Measurements from ENCODE around the gene NUP188. TPM values are rescaled to one million over a fixed set of nuclear protein-coding genes. Genes with fewer than 3 reads are reported as not detected.

Gene NUP188
- total RNA-seq, 1 experiment from 2014 or later, result 47.3 TPM

GRCh38 chr9:128912270-128912853 is 35.1 kb upstream of the NUP188 start:
- ChIA-PET POLR2A (interaction anchor here (0.6 to 1.4 kb wide), 11 partner anchors 10 to 286 kb away, joined by 3 to 7 read pairs (median 3); partner anchors contain the start of genes KYAT1 and LRRC8A), CTCF (interaction anchor here (0.7 to 1.9 kb wide), 4 partner anchors 10 to 31 kb away, joined by 3 to 8 read pairs (median 4); partner anchors contain the start of genes KYAT1 and LRRC8A)
- H3K36me3 Mint-ChIP-seq (ENCODE audit: insufficient read depth, unreplicated experiment), result peaks cover 43% of the 10 kb centered on the region
- DNase-seq (ENCODE audit: unreplicated experiment), result peak; percentile 89
- intact Hi-C loops (cut with micrococcal nuclease), result no loop called here
- H3K9me3 Mint-ChIP-seq (ENCODE audit: unreplicated experiment), result no peaks in the 10 kb centered on the region
- no TSS peak for BruUV-seq (replicated peaks)
- peak overlapping the region; percentile 22 for H3K4me3 Mint-ChIP-seq (ENCODE audit: unreplicated experiment)
- TF ChIP-seq, protein P1, sequence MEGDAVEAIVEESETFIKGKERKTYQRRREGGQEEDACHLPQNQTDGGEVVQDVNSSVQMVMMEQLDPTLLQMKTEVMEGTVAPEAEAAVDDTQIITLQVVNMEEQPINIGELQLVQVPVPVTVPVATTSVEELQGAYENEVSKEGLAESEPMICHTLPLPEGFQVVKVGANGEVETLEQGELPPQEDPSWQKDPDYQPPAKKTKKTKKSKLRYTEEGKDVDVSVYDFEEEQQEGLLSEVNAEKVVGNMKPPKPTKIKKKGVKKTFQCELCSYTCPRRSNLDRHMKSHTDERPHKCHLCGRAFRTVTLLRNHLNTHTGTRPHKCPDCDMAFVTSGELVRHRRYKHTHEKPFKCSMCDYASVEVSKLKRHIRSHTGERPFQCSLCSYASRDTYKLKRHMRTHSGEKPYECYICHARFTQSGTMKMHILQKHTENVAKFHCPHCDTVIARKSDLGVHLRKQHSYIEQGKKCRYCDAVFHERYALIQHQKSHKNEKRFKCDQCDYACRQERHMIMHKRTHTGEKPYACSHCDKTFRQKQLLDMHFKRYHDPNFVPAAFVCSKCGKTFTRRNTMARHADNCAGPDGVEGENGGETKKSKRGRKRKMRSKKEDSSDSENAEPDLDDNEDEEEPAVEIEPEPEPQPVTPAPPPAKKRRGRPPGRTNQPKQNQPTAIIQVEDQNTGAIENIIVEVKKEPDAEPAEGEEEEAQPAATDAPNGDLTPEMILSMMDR (IDR thresholded peaks at IDR 0.05; ENCODE audit: unreplicated experiment), result no peak
- H3K4me1 Mint-ChIP-seq (ENCODE audit: insufficient read depth, unreplicated experiment), result peaks cover 34% of the 10 kb centered on the region
- no peaks in the 10 kb centered on the region for H3K27me3 Mint-ChIP-seq (ENCODE audit: insufficient read depth, unreplicated experiment)
- peak overlapping the region; percentile 85 for H3K27ac Mint-ChIP-seq (ENCODE audit: low read depth, unreplicated experiment)

DNA sequence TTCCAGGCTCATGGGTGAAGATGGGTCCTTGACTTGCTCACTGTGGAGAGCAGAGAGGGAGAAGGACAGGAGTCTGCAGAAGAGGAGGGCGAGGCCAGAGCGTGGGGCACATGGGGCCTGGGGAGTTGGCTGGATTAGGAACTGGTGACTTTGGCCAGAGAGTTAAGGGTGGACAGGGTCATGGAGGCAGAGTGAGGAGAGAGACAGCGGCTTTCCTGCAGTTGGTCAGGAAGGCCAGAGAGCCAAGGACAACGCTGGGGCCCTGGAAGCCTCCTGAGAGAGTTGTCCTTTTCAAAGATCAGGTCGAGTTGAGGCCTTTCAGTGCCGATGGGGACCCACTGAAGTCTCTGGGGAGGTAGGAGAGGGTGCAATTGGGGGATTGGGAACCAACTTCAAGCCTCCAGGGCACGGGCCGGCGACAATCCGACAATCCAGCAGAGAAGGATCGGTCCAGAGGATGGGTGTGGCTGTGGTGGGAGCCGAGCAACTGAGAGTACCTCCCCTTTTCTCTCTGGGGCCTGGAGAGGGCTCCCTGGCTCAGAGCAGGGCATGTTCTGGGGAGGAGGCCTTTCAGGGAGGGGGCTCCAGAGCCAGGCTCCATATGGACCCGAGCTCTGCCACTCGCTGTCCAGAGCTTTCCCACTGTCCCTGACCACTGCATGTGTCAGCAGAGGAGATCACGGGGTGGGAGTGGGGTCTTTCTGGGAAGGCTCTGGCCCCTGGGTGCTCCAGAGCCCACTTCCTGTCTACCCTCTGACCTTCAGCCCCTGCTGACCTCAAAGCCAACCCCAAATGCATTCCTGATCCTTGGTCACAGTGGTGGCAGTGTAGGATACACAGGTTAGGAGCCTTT is 34.2 kb upstream of the NUP188 start:
- no TSS peak for BruUV-seq (replicated peaks)
- peak overlapping the region; percentile 22 for H3K4me3 Mint-ChIP-seq (ENCODE audit: unreplicated experiment)
- H3K4me1 Mint-ChIP-seq (ENCODE audit: insufficient read depth, unreplicated experiment), result peaks cover 35% of the 10 kb centered on the region
- no peak for DNase-seq (ENCODE audit: unreplicated experiment)
- ChIA-PET POLR2A (interaction anchor here (0.7 to 1.1 kb wide), 6 partner anchors 11 to 229 kb away, joined by 3 to 7 read pairs (median 3); partner anchors contain the start of genes KYAT1 and LRRC8A), CTCF (interaction anchor here (1.6 to 1.9 kb wide), 2 partner anchors 11 to 14 kb away, joined by 5 to 8 read pairs; no protein-coding TSS in a partner anchor)
- no peaks in the 10 kb centered on the region for H3K27me3 Mint-ChIP-seq (ENCODE audit: insufficient read depth, unreplicated experiment)
- peaks cover 51% of the 10 kb centered on the region for H3K36me3 Mint-ChIP-seq (ENCODE audit: insufficient read depth, unreplicated experiment)
- H3K27ac Mint-ChIP-seq (ENCODE audit: low read depth, unreplicated experiment), result peak overlapping the region; percentile 85
- H3K9me3 Mint-ChIP-seq (ENCODE audit: unreplicated experiment), result no peaks in the 10 kb centered on the region
- intact Hi-C loops (cut with micrococcal nuclease), result no loop called here
- TF ChIP-seq, protein P1 (IDR thresholded peaks at IDR 0.05; ENCODE audit: unreplicated experiment), result no peak

DNA sequence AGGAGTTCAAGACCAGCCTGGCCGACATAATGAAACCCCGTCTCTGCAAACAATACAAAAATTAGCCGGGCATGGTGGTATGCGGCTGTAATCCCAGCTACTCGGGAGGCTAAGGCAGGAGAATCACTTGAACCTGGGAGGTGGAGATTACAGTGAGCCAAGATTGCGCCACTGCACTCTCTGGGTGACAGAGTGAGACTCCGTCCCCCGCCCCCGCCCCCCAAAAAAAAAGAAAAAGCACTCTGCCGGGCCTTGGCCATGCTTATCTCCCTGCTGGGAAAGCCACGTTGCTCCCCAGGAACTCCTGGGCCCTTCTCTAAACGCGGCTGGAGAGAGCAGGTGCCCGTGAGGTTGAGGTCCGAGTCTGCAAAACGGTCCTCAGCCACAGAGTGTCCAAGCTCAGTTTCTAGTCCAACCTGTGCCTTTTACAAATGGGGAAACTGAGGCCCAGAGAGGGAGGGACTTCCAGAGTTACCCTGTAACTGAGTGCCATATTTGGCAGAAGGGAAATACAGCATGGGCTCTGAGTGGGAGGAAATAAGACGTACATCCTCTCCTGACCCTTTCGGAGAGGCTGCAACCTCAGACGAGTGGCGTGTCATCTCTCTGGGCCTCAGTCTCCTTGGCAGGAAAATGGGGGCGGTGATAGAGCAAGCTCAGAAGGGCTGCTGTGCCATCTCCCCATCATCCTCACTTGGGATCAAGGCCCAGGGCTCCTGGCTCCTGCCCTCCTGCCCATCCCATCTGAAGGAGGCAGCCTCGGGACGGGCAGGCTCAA is 33.3 kb upstream of the NUP188 start:
- BruUV-seq (replicated peaks), result no TSS peak
- H3K4me1 Mint-ChIP-seq (ENCODE audit: insufficient read depth, unreplicated experiment), result peaks cover 39% of the 10 kb centered on the region
- POLR2A ChIA-PET, result interaction anchor here (0.6 kb wide), 1 partner anchor 32 kb away, joined by 3 read pairs; the partner anchor contains the start of genes KYAT1 and LRRC8A
- intact Hi-C loops (cut with micrococcal nuclease), result no loop called here
- DNase-seq (ENCODE audit: unreplicated experiment), result no peak
- no peaks in the 10 kb centered on the region for H3K27me3 Mint-ChIP-seq (ENCODE audit: insufficient read depth, unreplicated experiment)
- TF ChIP-seq, protein P1 (IDR thresholded peaks at IDR 0.05; ENCODE audit: unreplicated experiment), result no peak
- peak overlapping the region; percentile 85 for H3K27ac Mint-ChIP-seq (ENCODE audit: low read depth, unreplicated experiment)
- CTCF ChIA-PET, result interaction anchor here (1.1 to 1.4 kb wide), 2 partner anchors 14 to 62 kb away, joined by 3 to 4 read pairs; no protein-coding TSS in a partner anchor
- no peaks in the 10 kb centered on the region for H3K9me3 Mint-ChIP-seq (ENCODE audit: unreplicated experiment)
- no peak overlapping the region for H3K4me3 Mint-ChIP-seq (ENCODE audit: unreplicated experiment)
- peaks cover 45% of the 10 kb centered on the region for H3K36me3 Mint-ChIP-seq (ENCODE audit: insufficient read depth, unreplicated experiment)

Data from MCF 10A (cell line).